Measurements from ENCODE around the gene MAP4. TPM values are rescaled to one million over a fixed set of nuclear protein-coding genes. Genes with fewer than 3 reads are reported as not detected.
A peak's percentile ranks its signal among the peaks of the same experiment; 100 is the strongest.

Gene MAP4
- total RNA-seq, 1 experiment from 2014 or later, result 108 TPM

- Histone ChIP-seq H3K36me3 (ENCODE audit: low read depth, low read length) (peaks cover 8% of the 10 kb centered on the region), H2AFZ (ENCODE audit: low read length) (no peak overlapping the region), H3K79me2 (ENCODE audit: low read length) (peaks cover 73% of the 10 kb centered on the region), H3K27ac (ENCODE audit: low read length) (no peak overlapping the region), H3K4me3 (ENCODE audit: low read length) (no peak overlapping the region), H3K4me2 (ENCODE audit: low read length) (no peak overlapping the region), H3K4me1 (ENCODE audit: insufficient read depth, low read length) (no peaks in the 10 kb centered on the region), H4K20me1 (ENCODE audit: low read length) (peaks cover 14% of the 10 kb centered on the region; the same call in 1 of the 2 replicates), H3K9me2 (replicated peaks; ENCODE audit: low read length) (no peaks in the 10 kb centered on the region), H3K27me3 (ENCODE audit: low read length) (no peaks in the 10 kb centered on the region), H3K9ac (ENCODE audit: low read length) (no peak overlapping the region), H3F3A (ENCODE audit: low read length, unreplicated experiment) (no peaks in the 10 kb centered on the region), H3K9me3 (ENCODE audit: low read length) (no peaks in the 10 kb centered on the region)
- ChIA-PET CTCF (interaction anchor here (0.6 to 1.5 kb wide), 2 partner anchors 31 to 151 kb away, joined by 5 read pairs; no protein-coding TSS in a partner anchor), POLR2A (ENCODE audit: unreplicated experiment) (no interaction called here)
- DNase-seq, result no peak
- TF ChIP-seq EZH2phosphoT487 (IDR thresholded peaks at IDR 0.05; ENCODE audit: borderline replicate concordance, low read length) (no peak), CTCF (conservative IDR thresholded peaks at IDR 0.05; ENCODE audit: low read depth, low read length) (no peak), EZH2 (IDR thresholded peaks at IDR 0.05; ENCODE audit: low read length, unreplicated experiment) (no peak)
- intact Hi-C loops (cut with micrococcal nuclease), result no loop called here
- ATAC-seq, result no peak
- BruUV-seq (replicated peaks), result no TSS peak
Measured at GRCh38 chr3:48000212-48000611, 16.0 kb downstream of the MAP4 start.

- H3K4me2 ChIP-seq (ENCODE audit: low read length), result no peak overlapping the region
- TF ChIP-seq EZH2 (IDR thresholded peaks at IDR 0.05; ENCODE audit: low read length, unreplicated experiment), result no peak
- TF ChIP-seq CTCF (conservative IDR thresholded peaks at IDR 0.05; ENCODE audit: low read depth, low read length), result no peak
- no peak for TF ChIP-seq EZH2phosphoT487 (IDR thresholded peaks at IDR 0.05; ENCODE audit: borderline replicate concordance, low read length)
- H3F3A ChIP-seq (ENCODE audit: low read length, unreplicated experiment), result no peaks in the 10 kb centered on the region
- no peaks in the 10 kb centered on the region for H3K9me3 ChIP-seq (ENCODE audit: low read length)
- H3K9ac ChIP-seq (ENCODE audit: low read length), result no peak overlapping the region
- ChIA-PET CTCF (interaction anchor here (0.6 kb wide), 1 partner anchor 83 kb away, joined by 3 read pairs; no protein-coding TSS in a partner anchor), POLR2A (ENCODE audit: unreplicated experiment) (interaction anchor here (0.7 kb wide), 1 partner anchor 16 kb away, joined by 5 read pairs; no protein-coding TSS in a partner anchor)
- ATAC-seq (no peak), DNase-seq (no peak)
- H3K4me1 ChIP-seq (ENCODE audit: insufficient read depth, low read length), result no peaks in the 10 kb centered on the region
- intact Hi-C loops (cut with micrococcal nuclease), result no loop called here
- H3K27me3 ChIP-seq (ENCODE audit: low read length), result no peaks in the 10 kb centered on the region
- peaks cover 14% of the 10 kb centered on the region; the same call in 1 of the 2 replicates for H4K20me1 ChIP-seq (ENCODE audit: low read length)
- no peak overlapping the region for H3K27ac ChIP-seq (ENCODE audit: low read length)
- H2AFZ ChIP-seq (ENCODE audit: low read length), result no peak overlapping the region
- BruUV-seq (replicated peaks), result TSS peak; percentile 16
- H3K9me2 ChIP-seq (replicated peaks; ENCODE audit: low read length), result no peaks in the 10 kb centered on the region
- peaks cover 65% of the 10 kb centered on the region for H3K79me2 ChIP-seq (ENCODE audit: low read length)
- no peak overlapping the region for H3K4me3 ChIP-seq (ENCODE audit: low read length)
- peaks cover 11% of the 10 kb centered on the region for H3K36me3 ChIP-seq (ENCODE audit: low read depth, low read length)
Measured at GRCh38 chr3:47996440-47996839, 19.8 kb downstream of the MAP4 start.

GRCh38 chr3:47994180-47994579 lies 22.0 kb downstream of the MAP4 start:
- Histone ChIP-seq H3F3A (ENCODE audit: low read length, unreplicated experiment) (no peaks in the 10 kb centered on the region), H2AFZ (ENCODE audit: low read length) (no peak overlapping the region), H3K4me1 (ENCODE audit: insufficient read depth, low read length) (peaks cover 6% of the 10 kb centered on the region), H3K9ac (ENCODE audit: low read length) (no peak overlapping the region), H4K20me1 (ENCODE audit: low read length) (peaks cover 17% of the 10 kb centered on the region; the same call in 1 of the 2 replicates), H3K79me2 (ENCODE audit: low read length) (peaks cover 52% of the 10 kb centered on the region), H3K4me2 (ENCODE audit: low read length) (no peak overlapping the region), H3K27ac (ENCODE audit: low read length) (no peak overlapping the region), H3K4me3 (ENCODE audit: low read length) (no peak overlapping the region), H3K9me3 (ENCODE audit: low read length) (no peaks in the 10 kb centered on the region), H3K36me3 (ENCODE audit: low read depth, low read length) (peaks cover 17% of the 10 kb centered on the region), H3K27me3 (ENCODE audit: low read length) (no peaks in the 10 kb centered on the region), H3K9me2 (replicated peaks; ENCODE audit: low read length) (no peaks in the 10 kb centered on the region)
- no peak for ATAC-seq
- ChIA-PET CTCF (no interaction called here), POLR2A (ENCODE audit: unreplicated experiment) (no interaction called here)
- intact Hi-C loops (cut with micrococcal nuclease), result no loop called here
- no peak for DNase-seq
- no TSS peak for BruUV-seq (replicated peaks)
- TF ChIP-seq CTCF (conservative IDR thresholded peaks at IDR 0.05; ENCODE audit: low read depth, low read length) (no peak), EZH2 (IDR thresholded peaks at IDR 0.05; ENCODE audit: low read length, unreplicated experiment) (no peak)

Measured in PC-3 (cell line).